ENCODE data around the gene SLC16A13. TPM values are rescaled to one million over a fixed set of nuclear protein-coding genes. Genes with fewer than 3 reads are reported as not detected.

The SLC16A13 gene
- total and polyA plus RNA-seq, 2 of the 8 experiments (the other 6 are each of a cell fraction or from before 2014, with no cell fraction given), result 5.4 to 5.8 TPM

DNA sequence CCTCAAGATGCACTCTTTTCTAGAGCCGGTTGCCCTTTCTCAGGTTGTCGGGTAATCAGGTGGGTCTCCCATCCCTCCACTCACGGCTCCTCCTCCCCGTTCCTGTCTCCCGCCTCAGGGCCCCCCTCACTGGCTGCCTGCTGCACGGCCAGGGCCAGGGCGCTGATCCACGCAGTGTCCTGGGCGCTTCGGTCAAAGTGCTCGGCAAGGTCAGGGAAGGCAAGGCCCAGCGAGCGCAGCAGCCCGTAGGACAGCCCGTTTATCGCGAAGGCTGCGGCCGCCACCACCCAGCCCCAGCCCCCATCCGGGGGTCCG is 7.3 kb downstream of the SLC16A13 start:
- no peak overlapping the region for H2BK120ac ChIP-seq (replicated peaks; ENCODE audit: low read depth, low read length)
- H3K9ac ChIP-seq (replicated peaks in 1 of 4; ENCODE audit: extremely low read depth in 1 of 4, low read depth in 3 of 4, low read length in 3 of 4), result no peak overlapping the region
- H3K4me3 ChIP-seq (ENCODE audit: extremely low read depth in 1 of 4, insufficient read depth in 2 of 4, low read depth in 3 of 4, low read length in 4 of 4), result peak overlapping the region; percentile 37 to 66 (median 47)
- H3K14ac ChIP-seq (ENCODE audit: insufficient read length), result no peak overlapping the region
- no peak overlapping the region for H3K23ac ChIP-seq (ENCODE audit: insufficient read length)
- H2BK5ac ChIP-seq (ENCODE audit: low read depth, low read length), result no peak overlapping the region
- WGBS, 2 experiments (ENCODE audit: extremely low coverage in 1 of 2, insufficient coverage in 1 of 2, insufficient read length in 1 of 2, insufficient replicate concordance in 2 of 2, low coverage in 1 of 2, low lambda C conversion rate in 2 of 2, missing lambda C conversion rate in 1 of 2), result 7% methylated on average over 12 of the region's 21 CpGs; no CpG with 5 or more reads in 1 of the 2 experiments
- no peak overlapping the region for H4K91ac ChIP-seq (replicated peaks; ENCODE audit: insufficient read length, low read length)
- H3K79me1 ChIP-seq (ENCODE audit: low read depth, low read length), result no peaks in the 10 kb centered on the region
- no peaks in the 10 kb centered on the region for H3K9me3 ChIP-seq (ENCODE audit: insufficient read depth in 2 of 2, low read depth in 1 of 2, low read length in 1 of 2)
- peak overlapping the region; percentile 93 to 94 for H3K4me2 ChIP-seq (ENCODE audit: insufficient read depth in 1 of 2, low read depth in 2 of 2, low read length in 2 of 2)
- H2BK12ac ChIP-seq (ENCODE audit: low read depth, low read length), result no peak overlapping the region
- H2BK15ac ChIP-seq (ENCODE audit: low read length), result peak overlapping the region; percentile 46; the same call in 1 of the 2 replicates
- H3K27me3 ChIP-seq (replicated peaks in 1 of 4; ENCODE audit: control insufficient read depth in 3 of 4, extremely low read depth in 1 of 4, insufficient read depth in 3 of 4, low read length in 3 of 4), result peaks cover 3 to 33% (median 32%) of the 10 kb centered on the region in 4 experiments
- H3K18ac ChIP-seq (ENCODE audit: extremely low read depth, low read length), result peak overlapping the region; percentile 48
- no peak for DNase-seq (ENCODE audit: low read depth in 1 of 2, low spot score in 2 of 2)
- H4K8ac ChIP-seq (ENCODE audit: extremely low read depth, insufficient read depth, low read length), result peak overlapping the region; percentile 87
- H3K23me2 ChIP-seq (ENCODE audit: low read depth, low read length), result peaks cover 32% of the 10 kb centered on the region; the same call in 1 of the 2 replicates
- no peak overlapping the region for H2BK20ac ChIP-seq (ENCODE audit: low read length)
- ChIA-PET CTCF (ENCODE audit: partially characterized antibody) (interaction anchor here (0.8 to 7.1 kb wide), 8 partner anchors 11 to 171 kb away, joined by 3 to 60 read pairs (median 8); partner anchors contain the start of gene ASGR1), POLR2A (ENCODE audit: partially characterized antibody) (interaction anchor here (0.6 to 1.5 kb wide), 4 partner anchors 19 to 196 kb away, joined by 3 to 4 read pairs (median 4); partner anchors contain the start of gene PHF23)
- no peak overlapping the region for H3K27ac ChIP-seq (ENCODE audit: low read depth, low read length)
- no peak for FAIRE-seq
- H3K36me3 ChIP-seq (ENCODE audit: control insufficient read depth in 2 of 4, insufficient read depth in 4 of 4, low read length in 3 of 4), result no peaks in the 10 kb centered on the region
- H2AFZ ChIP-seq (ENCODE audit: low read length), result no peak overlapping the region; the same call in 1 of the 2 replicates
- peak overlapping the region; percentile 66 for H3K4ac ChIP-seq (replicated peaks; ENCODE audit: insufficient read length, low read depth, low read length)
- H3K4me1 ChIP-seq (replicated peaks in 1 of 4; ENCODE audit: control insufficient read depth in 3 of 4, insufficient read depth in 4 of 4, low read length in 3 of 4), result peaks cover 0 to 18% (median 17%) of the 10 kb centered on the region in 4 experiments; a peak in 6 of 7 replicates
- peak overlapping the region; percentile 7 for H3K56ac ChIP-seq (replicated peaks; ENCODE audit: insufficient read length, low read depth, low read length)
- no peaks in the 10 kb centered on the region for H3K79me2 ChIP-seq (ENCODE audit: control insufficient read depth in 1 of 2, insufficient read depth in 2 of 2, low read length in 2 of 2)
- H4K5ac ChIP-seq (ENCODE audit: insufficient read length, low read depth, low read length), result no peak overlapping the region
- H4K20me1 ChIP-seq (replicated peaks in 1 of 2; ENCODE audit: control insufficient read depth in 1 of 2, insufficient read depth in 2 of 2, low read length in 2 of 2), result peaks cover 0 to 9% of the 10 kb centered on the region in 2 experiments
- H2AK5ac ChIP-seq (ENCODE audit: low read depth, low read length), result no peak overlapping the region
- peak; percentile 4 for TF ChIP-seq KDM4A (IDR thresholded peaks at IDR 0.05; ENCODE audit: low read depth, low read length, severe bottlenecking)
- TF ChIP-seq RNF2 (IDR thresholded peaks at IDR 0.05; ENCODE audit: borderline replicate concordance, low read depth, low read length, missing control alignments, poor library complexity, severe bottlenecking), result peak; percentile 45
- no peak for TF ChIP-seq SP1 (IDR thresholded peaks at IDR 0.05; ENCODE audit: low read depth, low read length)
- TF ChIP-seq RBBP5 (IDR thresholded peaks at IDR 0.05; ENCODE audit: borderline replicate concordance, low read depth, low read length), result 0 out of 2 replicates have a peak, but pooled peaks have one; percentile 12

Data from H1 (cell line).